Measurements from ENCODE around the gene STK24. TPM values are rescaled to one million over a fixed set of nuclear protein-coding genes. Genes with fewer than 3 reads are reported as not detected.

Gene STK24
- total RNA-seq, 3 donors from 2014 or later, result 190 to 210 (median 204) TPM

DNA sequence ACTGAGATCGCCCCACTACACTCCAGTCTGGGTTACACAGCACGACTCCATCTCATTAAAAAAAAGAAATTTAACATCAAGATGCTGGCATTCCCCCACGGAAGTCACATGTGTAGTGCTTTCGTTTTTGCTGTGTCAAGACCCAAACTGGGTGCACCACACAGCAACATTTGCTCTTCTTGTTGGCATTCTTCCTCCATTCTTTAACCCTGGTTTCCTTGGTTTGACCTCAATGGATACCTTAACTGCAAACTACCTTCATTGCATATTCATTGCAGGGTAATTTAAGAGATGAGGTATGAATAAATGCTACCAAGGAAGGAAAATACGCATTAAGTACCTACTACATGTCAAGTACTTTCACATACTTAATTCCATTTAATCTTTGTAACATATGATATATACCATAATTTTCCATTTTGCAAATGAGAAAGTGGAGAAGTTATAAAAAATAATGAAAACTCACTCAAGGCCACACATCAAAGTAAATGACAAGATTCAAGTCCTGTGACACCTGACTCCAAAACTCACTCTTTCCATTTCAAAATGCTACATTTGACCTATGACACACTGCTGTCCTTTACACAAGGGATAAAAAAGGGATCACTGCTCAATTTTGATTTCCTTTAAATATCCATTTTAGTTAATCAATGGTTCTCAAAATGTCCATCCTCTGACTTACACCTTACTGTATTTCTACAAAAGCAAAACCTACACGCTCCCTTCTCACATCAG lies 59.2 kb downstream of the STK24 start:
- Histone ChIP-seq H3K4me3 (no peak overlapping the region), H3K36me3 (ENCODE audit: low read depth) (no peaks in the 10 kb centered on the region), H3K4me1 (ENCODE audit: low read depth) (peaks cover 24% of the 10 kb centered on the region), H3K9me3 (no peaks in the 10 kb centered on the region)
- intact Hi-C loops (cut with DNase I, micrococcal nuclease), result no loop called here
- DNase-seq, result no peak
- TF ChIP-seq CTCF (IDR thresholded peaks at IDR 0.05), result no peak
- ATAC-seq, result peak; percentile 5

- no peak for ATAC-seq
- Histone ChIP-seq H3K4me3 (no peak overlapping the region), H3K4me1 (ENCODE audit: low read depth) (peaks cover 14% of the 10 kb centered on the region), H3K9me3 (no peaks in the 10 kb centered on the region), H3K36me3 (ENCODE audit: low read depth) (no peaks in the 10 kb centered on the region)
- no peak for DNase-seq
- no peak for TF ChIP-seq CTCF (IDR thresholded peaks at IDR 0.05)
- intact Hi-C loops (cut with DNase I, micrococcal nuclease), result no loop called here
These were observed 61.0 kb downstream of the STK24 start for GRCh38 chr13:98515818-98516465.

DNA sequence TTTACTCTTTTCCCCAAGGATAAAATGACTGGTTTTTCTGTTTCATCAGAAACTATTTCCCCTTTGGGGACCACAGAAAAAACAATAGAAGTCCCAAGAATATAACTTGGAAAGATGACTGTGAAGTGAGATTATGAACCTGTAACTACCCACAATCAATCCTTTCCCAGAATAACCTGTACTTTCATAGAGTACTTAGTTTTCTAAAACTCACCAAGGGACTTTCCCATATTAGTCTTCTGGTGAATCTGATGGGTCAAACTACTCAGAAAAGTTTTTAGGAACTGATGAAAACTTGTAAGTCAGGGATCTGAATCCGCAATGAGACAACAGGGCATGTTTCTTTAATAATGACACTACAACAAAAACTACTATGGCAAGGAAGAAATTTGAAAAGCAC lies 62.6 kb downstream of the STK24 start:
- Histone ChIP-seq H3K4me1 (ENCODE audit: low read depth) (peaks cover 27% of the 10 kb centered on the region), H3K4me3 (no peak overlapping the region), H3K36me3 (ENCODE audit: low read depth) (no peaks in the 10 kb centered on the region), H3K9me3 (no peaks in the 10 kb centered on the region)
- no peak for DNase-seq
- no peak for TF ChIP-seq CTCF (IDR thresholded peaks at IDR 0.05)
- no peak for ATAC-seq
- intact Hi-C loops (cut with DNase I, micrococcal nuclease), result no loop called here

- ATAC-seq (no peak), DNase-seq (no peak)
- Histone ChIP-seq H3K4me3 (no peak overlapping the region), H3K36me3 (ENCODE audit: low read depth) (no peaks in the 10 kb centered on the region), H3K4me1 (ENCODE audit: low read depth) (peaks cover 31% of the 10 kb centered on the region), H3K9me3 (no peaks in the 10 kb centered on the region)
- no peak for TF ChIP-seq CTCF (IDR thresholded peaks at IDR 0.05)
- intact Hi-C loops (cut with DNase I, micrococcal nuclease), result no loop called here
These were observed 63.1 kb downstream of the STK24 start for GRCh38 chr13:98513837-98514236.

- H3K36me3 ChIP-seq (ENCODE audit: low read depth), result no peaks in the 10 kb centered on the region
- H3K9me3 ChIP-seq, result no peaks in the 10 kb centered on the region
- DNase-seq, result peak in 1 of 3 donors; percentile 47
- H3K4me1 ChIP-seq (ENCODE audit: low read depth), result peaks cover 39% of the 10 kb centered on the region
- H3K4me3 ChIP-seq, result no peak overlapping the region
- no peak for ATAC-seq
- TF ChIP-seq CTCF (IDR thresholded peaks at IDR 0.05), result no peak
- intact Hi-C loops (cut with DNase I, micrococcal nuclease), result no loop called here
These were observed 63.9 kb downstream of the STK24 start for GRCh38 chr13:98512774-98513665.
